Choroid plexus epithelial cell (primary cell): ENCODE measurements around the gene INTS4.
"Not testable (repeated sequence)": the region's sequence is repeated elsewhere in the genome, so short reads cannot be mapped to it uniquely, and the experiment has no call there.

Source experiments
- DNase-seq: peaks from one replicate; pipeline ENCODE4 v3.0.0-alpha.2; 2010; ENCODE audit warnings: low read depth
- H3K4me3 ChIP-seq: 2 replicates; pipeline ENCODE4 v1.5.1; 2011; ENCODE audit warnings: low read depth, mild to moderate bottlenecking, control low read depth, low read length, moderate library complexity
- CTCF ChIP-seq: conservative IDR thresholded peaks from 2 replicates; pipeline ENCODE4 v1.5.1; 2011; ENCODE audit warnings: low read depth, mild to moderate bottlenecking, control low read depth, inconsistent platforms, low read length, moderate library complexity

INTS4 gene

GRCh38 chr11:77873345-77873744, 121.1 kb downstream of the INTS4 start:
- TF ChIP-seq CTCF: no peak
- H3K4me3 ChIP-seq: no peak overlapping the region
- DNase-seq: no peak

GRCh38 chr11:77871855-77872254, 122.6 kb downstream of the INTS4 start:
- TF ChIP-seq CTCF: no peak
- DNase-seq: no peak
- no peak overlapping the region for H3K4me3 ChIP-seq

GRCh38 chr11:77868744-77869143, 125.7 kb downstream of the INTS4 start:
- no peak overlapping the region for H3K4me3 ChIP-seq
- no peak for DNase-seq
- no peak for TF ChIP-seq CTCF

GRCh38 chr11:77866336-77866735, 128.1 kb downstream of the INTS4 start:
- no peak for DNase-seq
- no peak for TF ChIP-seq CTCF
- no peak overlapping the region for H3K4me3 ChIP-seq

- no peak overlapping the region for H3K4me3 ChIP-seq
- DNase-seq: peak; percentile 40
- TF ChIP-seq CTCF: no peak
Observed at GRCh38 chr11:77865805-77866204, 128.7 kb downstream of the INTS4 start.

GRCh38 chr11:77861444-77861843, 133.0 kb downstream of the INTS4 start:
- not testable (repeated sequence) for H3K4me3 ChIP-seq, DNase-seq

GRCh38 chr11:77857906-77858457, 136.5 kb downstream of the INTS4 start:
- not testable (repeated sequence) for H3K4me3 ChIP-seq, DNase-seq

- H3K4me3 ChIP-seq: no peak overlapping the region
- DNase-seq: no peak
- no peak for TF ChIP-seq CTCF
Observed at GRCh38 chr11:77854838-77855237, 139.6 kb downstream of the INTS4 start.
